Ishikawa (cell line): ENCODE data around the gene ARHGAP26.

Experiments
- CEBPB ChIP-seq: IDR thresholded peaks from 2 replicates; pipeline ENCODE4 v1.6.1; 2012
- EP300 ChIP-seq: IDR thresholded peaks from 2 replicates; pipeline ENCODE4 v1.6.1; 2012; ENCODE audit warnings: borderline replicate concordance
- RAD21 ChIP-seq: IDR thresholded peaks from 2 replicates; pipeline ENCODE4 v1.6.1; 2012; ENCODE audit warnings: low read depth
- REST ChIP-seq: IDR thresholded peaks from 2 replicates; pipeline ENCODE4 v1.6.1; 2012; ENCODE audit warnings: low read depth, mild to moderate bottlenecking
- TAF1 ChIP-seq: IDR thresholded peaks from 2 replicates; pipeline ENCODE4 v1.6.1; 2012; ENCODE audit warnings: low read depth, mild to moderate bottlenecking
- YY1 ChIP-seq: IDR thresholded peaks from 2 replicates; pipeline ENCODE4 v1.6.1; 2012; ENCODE audit warnings: low read depth
- ZBTB7A ChIP-seq: IDR thresholded peaks from 2 replicates; pipeline ENCODE4 v1.6.1; 2012; ENCODE audit warnings: low read depth

GRCh38 chr5:143055596-143056338 is 285.6 kb downstream of the ARHGAP26 start:
- no peak for TF ChIP-seq CEBPB
- no peak for TF ChIP-seq RAD21
- no peak for TF ChIP-seq TAF1
- no peak for TF ChIP-seq ZBTB7A
- TF ChIP-seq YY1, result no peak
- no peak for TF ChIP-seq EP300
- no peak for TF ChIP-seq REST
